OCI-M1 (cell line): ENCODE data around the gene ITSN2.
A peak's percentile ranks its signal among the peaks of the same experiment; 100 is the strongest.

Experiments
- DNase-seq: peaks from one replicate; lab custom pipeline; 2025; lab: John Stamatoyannopoulos, UW

Gene ITSN2

DNA sequence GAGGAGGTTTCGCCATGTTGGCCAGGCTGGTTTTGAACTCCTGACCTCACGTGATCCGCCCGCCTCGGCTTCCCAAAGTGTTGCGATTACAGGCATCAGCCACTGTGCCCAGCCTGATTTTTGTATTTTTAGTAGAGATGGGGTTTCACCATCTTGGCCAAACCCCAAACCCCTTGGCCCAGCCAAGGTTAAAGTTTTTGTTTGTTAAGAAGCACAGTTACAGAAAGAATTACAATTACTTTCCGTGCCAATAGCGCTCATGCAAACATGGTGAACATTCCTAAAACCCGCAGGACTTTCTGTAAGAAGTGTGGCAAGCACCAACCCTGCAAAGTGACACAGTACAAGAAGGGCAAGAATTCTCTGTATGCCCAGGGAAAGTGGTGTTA, 26.1 kb downstream of the ITSN2 start:
- DNase-seq: no peak

- DNase-seq: no peak
These were observed 27.4 kb downstream of the ITSN2 start for GRCh38 chr2:24332791-24333540.

- no peak for DNase-seq
These were observed 30.2 kb downstream of the ITSN2 start for GRCh38 chr2:24330161-24330560.

DNA sequence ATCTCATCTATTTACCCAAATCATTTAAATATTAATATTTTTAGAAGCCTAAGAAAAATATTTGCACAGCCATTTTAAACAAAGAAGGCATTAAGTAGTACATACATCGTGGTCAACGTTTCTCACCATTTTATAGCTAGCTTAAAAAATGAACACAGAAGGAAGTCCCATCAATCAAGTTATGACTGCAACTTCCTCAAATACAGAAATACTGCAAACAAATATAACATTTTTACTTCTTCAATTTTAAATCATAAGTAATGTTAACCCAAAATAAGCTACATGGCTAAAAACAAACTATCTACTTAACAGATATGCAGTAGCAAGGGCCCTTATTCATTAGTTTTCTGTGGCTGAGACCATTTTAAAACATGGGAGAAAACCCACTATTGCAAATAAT, 30.6 kb downstream of the ITSN2 start:
- DNase-seq: peak; percentile 45

GRCh38 chr2:24328010-24328409, 32.3 kb downstream of the ITSN2 start:
- DNase-seq: no peak

GRCh38 chr2:24317491-24317920, 42.8 kb downstream of the ITSN2 start:
- DNase-seq: no peak

DNA sequence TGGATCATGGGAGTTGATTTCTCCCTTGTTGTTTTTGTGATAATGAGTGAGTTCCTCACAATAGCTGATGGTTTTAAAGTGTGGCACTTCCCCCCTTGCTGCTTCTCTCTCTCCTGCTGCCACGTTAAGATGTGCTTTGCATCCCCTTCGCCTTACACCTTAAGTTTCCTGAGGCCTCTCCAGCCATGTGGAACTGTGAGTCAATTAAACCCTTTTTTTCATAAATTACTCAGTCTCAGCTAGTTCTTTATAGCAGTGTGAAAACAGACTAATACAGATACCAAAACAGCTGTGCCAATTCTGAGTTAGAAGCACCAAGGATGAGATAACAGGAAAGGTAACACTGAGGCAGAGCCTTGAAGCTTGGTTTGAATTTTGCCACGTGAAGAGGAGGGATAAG, 44.7 kb downstream of the ITSN2 start:
- DNase-seq: no peak

GRCh38 chr2:24313744-24314632, 46.3 kb downstream of the ITSN2 start:
- no peak for DNase-seq

GRCh38 chr2:24307961-24308360, 52.4 kb downstream of the ITSN2 start:
- DNase-seq: no peak

- DNase-seq: no peak
These were observed 55.7 kb downstream of the ITSN2 start for GRCh38 chr2:24304631-24305030.

DNA sequence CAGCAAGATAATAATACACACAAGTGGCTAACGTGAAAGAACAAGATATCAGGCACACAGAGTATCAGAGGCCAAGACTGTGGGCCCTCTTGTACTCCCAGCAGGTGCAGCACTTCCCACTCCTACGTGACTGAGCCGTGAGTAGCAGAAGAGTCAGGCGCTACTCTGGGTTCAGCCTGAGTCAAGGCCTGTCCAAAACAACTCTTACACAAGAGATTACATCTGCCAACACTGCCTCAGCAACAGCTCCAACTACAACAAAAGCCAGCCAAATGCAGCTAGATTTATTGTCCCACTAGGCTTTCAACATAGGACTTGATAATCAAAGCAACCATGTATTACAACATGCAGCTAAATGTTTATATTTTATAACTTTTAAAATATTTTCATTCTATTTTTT, 56.2 kb downstream of the ITSN2 start:
- peak; percentile 8 for DNase-seq

DNA sequence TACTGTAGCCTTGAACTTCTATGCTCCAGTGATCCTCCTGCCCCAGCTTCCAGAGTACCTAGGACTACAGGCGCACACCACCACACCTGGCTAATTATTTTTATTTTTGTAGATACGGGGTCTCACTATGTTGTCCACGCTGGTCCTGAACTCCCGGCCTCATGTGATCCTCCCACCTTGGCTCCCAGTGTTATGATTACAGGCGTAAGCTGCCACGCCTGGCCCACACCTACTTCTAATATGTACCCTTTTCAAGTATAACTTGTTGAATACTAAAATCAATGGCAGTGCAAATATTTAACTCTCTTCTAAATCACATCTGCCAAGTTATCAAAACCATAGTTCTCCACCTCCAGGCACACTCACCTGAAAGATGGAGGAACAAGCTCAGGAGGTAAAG, 58.7 kb downstream of the ITSN2 start:
- DNase-seq: no peak

DNA sequence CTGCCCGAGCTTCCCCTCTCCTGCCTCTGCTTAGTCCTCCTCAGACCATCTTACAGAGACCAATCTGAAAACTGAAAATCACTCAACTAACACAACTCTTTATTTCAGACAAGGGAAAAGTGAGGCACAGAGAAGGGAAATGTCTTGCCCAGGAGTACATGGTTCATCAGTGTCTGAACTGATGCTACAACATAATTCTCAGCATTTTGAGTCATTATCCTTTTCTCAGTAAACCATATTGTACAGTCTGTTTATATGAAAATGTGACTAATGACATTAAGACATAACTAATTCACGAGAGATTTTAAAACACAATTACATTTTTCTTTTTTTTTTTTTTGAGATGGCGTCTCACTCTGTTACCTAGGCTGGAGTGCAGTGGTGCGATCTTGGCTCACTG, 62.7 kb downstream of the ITSN2 start:
- DNase-seq: no peak

GRCh38 chr2:24287171-24287570, 73.2 kb downstream of the ITSN2 start:
- no peak for DNase-seq

DNA sequence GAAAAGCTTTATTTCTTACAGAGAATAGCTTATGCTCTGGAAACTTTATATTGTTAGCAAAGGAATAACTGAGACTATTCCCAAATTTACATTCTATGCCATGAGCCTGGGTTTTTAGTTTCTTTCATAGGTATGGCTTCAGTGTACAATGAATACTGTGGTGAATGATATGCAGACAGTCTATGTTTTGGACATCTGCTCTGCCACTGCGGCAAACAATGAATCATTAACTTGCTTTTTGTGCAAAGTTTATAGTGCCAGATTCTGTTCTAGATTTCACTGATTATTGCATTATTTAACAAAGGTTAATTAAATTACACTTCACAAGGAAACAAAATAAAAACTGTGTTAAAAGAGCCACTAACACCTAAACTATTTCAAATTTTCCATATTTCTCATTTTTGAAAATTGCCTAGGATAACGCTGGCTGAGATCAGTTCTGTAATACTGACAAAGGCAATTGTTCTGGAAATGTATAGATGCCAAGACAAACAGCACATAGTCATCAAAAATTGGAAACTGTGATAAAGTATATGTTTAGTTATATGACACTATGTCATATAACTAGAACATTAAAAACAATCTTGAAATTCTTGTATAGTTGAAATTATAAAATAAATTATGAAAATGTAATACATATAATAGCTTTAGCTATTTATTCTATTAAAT, 74.7 kb downstream of the ITSN2 start:
- no peak for DNase-seq

- no peak for DNase-seq
These were observed 79.7 kb downstream of the ITSN2 start for GRCh38 chr2:24280645-24281044.

GRCh38 chr2:24280161-24280560, 80.2 kb downstream of the ITSN2 start:
- DNase-seq: no peak

DNA sequence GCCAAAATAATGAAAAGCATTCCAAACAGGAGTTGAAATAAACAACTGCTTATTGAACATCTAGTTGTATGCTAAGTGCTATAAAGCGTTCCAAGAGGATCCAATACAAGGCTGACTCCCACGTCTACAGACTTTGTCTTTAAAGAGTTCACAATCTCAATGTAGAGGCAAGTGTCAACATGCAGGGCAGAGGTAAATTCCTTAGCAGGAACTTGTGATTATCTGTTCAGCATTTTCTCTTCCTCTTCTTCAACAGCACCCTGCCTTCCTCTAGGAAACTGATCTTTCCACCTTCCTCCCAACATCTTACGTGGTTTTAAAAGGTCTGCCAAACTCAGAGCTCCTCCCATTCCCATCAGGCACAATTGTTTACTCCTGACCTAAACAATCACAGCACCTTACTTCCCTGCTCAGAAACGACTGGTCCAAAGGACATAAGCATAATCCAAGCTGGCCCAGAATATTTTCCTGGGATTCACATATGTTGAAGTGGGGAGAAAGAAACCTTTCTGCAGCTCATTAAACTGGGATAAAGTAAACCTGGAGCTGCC, 83.9 kb downstream of the ITSN2 start:
- no peak for DNase-seq

DNA sequence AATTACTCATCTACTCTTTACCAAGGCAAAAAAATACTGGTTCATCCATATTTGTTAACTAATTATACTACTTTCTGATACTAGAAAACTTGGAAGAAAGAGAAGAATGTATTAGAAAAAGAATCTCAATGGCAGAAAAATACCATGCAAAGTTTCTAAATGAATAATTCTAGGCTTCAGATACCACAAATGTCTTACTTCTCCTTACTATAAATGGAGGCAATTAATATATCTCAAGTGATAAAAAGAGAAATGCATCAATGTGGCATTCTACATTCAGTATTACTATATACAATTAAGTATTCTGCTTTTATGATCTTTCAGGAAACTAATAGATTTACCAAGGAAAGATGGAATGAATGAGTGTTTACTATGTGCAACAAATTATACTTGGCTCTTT, 85.5 kb downstream of the ITSN2 start:
- no peak for DNase-seq

- DNase-seq: no peak
These were observed 86.7 kb downstream of the ITSN2 start for GRCh38 chr2:24273598-24273997.

GRCh38 chr2:24272907-24273306, 87.4 kb downstream of the ITSN2 start:
- no peak for DNase-seq

DNA sequence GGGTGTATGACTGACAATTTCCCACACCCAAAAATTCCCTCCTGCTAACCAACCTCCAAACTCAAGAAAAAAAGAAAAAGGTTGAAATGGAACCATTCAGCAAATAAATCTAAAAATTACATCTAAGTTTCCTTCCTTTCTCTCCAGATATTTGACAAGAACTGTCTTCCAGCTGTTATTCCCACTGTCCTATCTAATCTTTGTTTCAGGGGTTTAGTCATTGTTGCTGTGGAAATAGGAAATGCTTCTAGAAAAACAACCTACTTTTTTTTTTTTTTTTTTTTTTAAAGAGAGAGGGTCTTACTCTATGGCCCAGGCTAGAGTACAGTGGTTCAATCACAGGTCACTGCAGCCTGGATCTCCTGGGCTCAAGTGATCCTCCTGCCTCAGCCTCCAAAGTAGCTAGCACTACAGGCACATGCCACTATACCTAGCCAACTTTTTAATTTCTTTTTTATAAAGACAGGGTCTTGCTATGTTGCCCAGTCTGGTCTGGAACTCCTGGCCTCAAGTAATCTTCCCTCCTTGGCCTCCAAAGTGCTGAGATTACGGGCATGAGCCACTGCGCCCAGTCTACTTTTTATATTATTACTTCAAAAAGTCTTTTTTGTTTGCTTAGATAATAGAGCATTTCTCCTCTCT, 88.1 kb downstream of the ITSN2 start:
- no peak for DNase-seq
